ENCODE data around the gene COMMD4. TPM values are rescaled to one million over a fixed set of nuclear protein-coding genes. Genes with fewer than 3 reads are reported as not detected.
"Not testable (repeated sequence)": the region's sequence is repeated elsewhere in the genome, so short reads cannot be mapped to it uniquely, and the experiment has no call there.

The COMMD4 gene
- total and polyA plus RNA-seq, 2 of the 4 experiments (the other 2 are of a cell fraction) = 91.2 to 133 TPM

- no peaks in the 10 kb centered on the region for H3K9me3 ChIP-seq (ENCODE audit: control insufficient read depth, insufficient read depth, low read length)
- ATAC-seq (ENCODE audit: low read depth) (peak; percentile 42; the same call in 1 of the 2 replicates), DNase-seq (no peak)
- no peak overlapping the region for H2BK120ac ChIP-seq (ENCODE audit: low read depth, low read length)
- no peak overlapping the region for H3K18ac ChIP-seq (ENCODE audit: low read depth, low read length)
- no peak overlapping the region for H2AK9ac ChIP-seq (replicated peaks; ENCODE audit: low read depth, low read length, poor library complexity)
- no peak overlapping the region for H3K4ac ChIP-seq (ENCODE audit: low read depth, low read length)
- no peak overlapping the region for H3K9ac ChIP-seq (ENCODE audit: low read depth, low read length)
- no peak overlapping the region for H2AK5ac ChIP-seq (ENCODE audit: low read depth, low read length)
- H3K9me1 ChIP-seq (ENCODE audit: insufficient read depth, low read length) = no peaks in the 10 kb centered on the region
- H3K36me3 ChIP-seq (ENCODE audit: control insufficient read depth, insufficient read depth, low read length) = no peaks in the 10 kb centered on the region
- ChIA-PET POLR2A (ENCODE audit: unreplicated experiment) (no interaction called here), CTCF (no interaction called here)
- H4K5ac ChIP-seq (ENCODE audit: low read depth, low read length) = no peak overlapping the region
- no peak overlapping the region for H3K56ac ChIP-seq (ENCODE audit: extremely low read depth, insufficient read depth, low read length)
- no peak for TF ChIP-seq RAD21 (IDR thresholded peaks at IDR 0.05; ENCODE audit: low read length)
- no peak for TF ChIP-seq CHD1 (IDR thresholded peaks at IDR 0.05; ENCODE audit: low read depth, low read length)
- TF ChIP-seq MAFK (IDR thresholded peaks at IDR 0.05; ENCODE audit: low read depth, low read length) = no peak
- no peak for TF ChIP-seq FOS (IDR thresholded peaks at IDR 0.05; ENCODE audit: low read depth, low read length)
- TF ChIP-seq MAZ (IDR thresholded peaks at IDR 0.05; ENCODE audit: borderline replicate concordance, low read depth, low read length) = no peak
- no peak for TF ChIP-seq CTCF (conservative IDR thresholded peaks at IDR 0.05; ENCODE audit: low read depth, low read length)
- no peak for TF ChIP-seq BHLHE40 (IDR thresholded peaks at IDR 0.05; ENCODE audit: low read depth, low read length)
- BruUV-seq (replicated peaks) = no TSS peak
- H2BK5ac ChIP-seq (ENCODE audit: low read depth, low read length, poor library complexity, severe bottlenecking) = no peak overlapping the region
- no peaks in the 10 kb centered on the region for H3K4me1 ChIP-seq (ENCODE audit: control insufficient read depth, insufficient read depth, low read length)
- no peak overlapping the region for H4K8ac ChIP-seq (ENCODE audit: low read depth in 2 of 2, low read length in 2 of 2)
- no peak overlapping the region for H3K27ac ChIP-seq (ENCODE audit: insufficient read depth, low read length)
- H3K79me1 ChIP-seq (ENCODE audit: low read depth in 1 of 2, low read length in 2 of 2) = no peaks in the 10 kb centered on the region
- intact Hi-C loops (cut with micrococcal nuclease) (loop anchor here (10.0 kb wide), 2 partner anchors 65 to 285 kb away; partner anchors contain the start of gene PPCDC), in situ Hi-C loops (cut with MboI; ENCODE audit: low sequenced_read_pairs) (no loop called here), dilution Hi-C loops (cut with HindIII; ENCODE audit: low sequenced_read_pairs, unreplicated experiment) (no loop called here)
- H3K27me3 ChIP-seq (ENCODE audit: control insufficient read depth, insufficient read depth, low read length) = peaks cover 50% of the 10 kb centered on the region
- H3K4me2 ChIP-seq (ENCODE audit: low read depth, low read length) = no peak overlapping the region
- no peak overlapping the region for H3K23ac ChIP-seq (ENCODE audit: low read depth, low read length)
- H4K20me1 ChIP-seq (ENCODE audit: insufficient read depth, low read length) = no peaks in the 10 kb centered on the region
- no peak overlapping the region for H2AFZ ChIP-seq (replicated peaks; ENCODE audit: low read length, poor library complexity)
- no peak overlapping the region for H2BK15ac ChIP-seq (ENCODE audit: low read depth, low read length)
- no peak overlapping the region for H3K14ac ChIP-seq (replicated peaks; ENCODE audit: low read depth, low read length)
- no peak overlapping the region for H4K91ac ChIP-seq (ENCODE audit: insufficient read depth, low read depth, low read length)
- H2BK20ac ChIP-seq (ENCODE audit: low read depth, low read length) = no peak overlapping the region
- H3K4me3 ChIP-seq (ENCODE audit: insufficient read depth, low read depth, low read length) = no peak overlapping the region
Observed at GRCh38 chr15:75309711-75310110, 26.2 kb upstream of the COMMD4 start.

DNA sequence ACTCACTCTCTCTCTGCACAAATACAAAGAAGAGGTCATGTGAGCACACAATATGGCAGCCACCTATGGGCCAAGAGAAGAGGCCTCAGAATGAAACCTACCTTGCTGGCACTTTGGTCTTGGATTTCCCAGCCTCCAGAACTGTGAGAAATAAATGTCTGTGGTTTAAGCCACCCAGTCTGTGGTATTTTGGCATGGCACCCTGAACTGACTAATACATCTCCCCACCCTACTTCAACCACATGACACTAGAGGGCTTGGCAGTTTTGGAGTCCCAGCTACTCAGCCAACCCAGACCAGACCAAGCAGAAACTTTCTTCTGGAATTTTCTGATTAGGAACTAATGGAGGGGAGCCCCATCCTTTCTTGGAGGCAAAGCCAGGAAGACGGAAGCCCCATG lies 23.3 kb upstream of the COMMD4 start:
- H2AFZ ChIP-seq (replicated peaks; ENCODE audit: low read length, poor library complexity); H4K8ac ChIP-seq (ENCODE audit: low read depth in 2 of 2, low read length in 2 of 2); H3K27ac ChIP-seq (ENCODE audit: insufficient read depth, low read length); H3K4me3 ChIP-seq (ENCODE audit: insufficient read depth, low read depth, low read length); POLR2A ChIA-PET (ENCODE audit: unreplicated experiment); DNase-seq; H3K9ac ChIP-seq (ENCODE audit: low read depth, low read length); H2AK5ac ChIP-seq (ENCODE audit: low read depth, low read length); H3K4me1 ChIP-seq (ENCODE audit: control insufficient read depth, insufficient read depth, low read length); H3K56ac ChIP-seq (ENCODE audit: extremely low read depth, insufficient read depth, low read length); in situ Hi-C loops (cut with MboI; ENCODE audit: low sequenced_read_pairs); ATAC-seq (ENCODE audit: low read depth); H3K9me1 ChIP-seq (ENCODE audit: insufficient read depth, low read length); H4K5ac ChIP-seq (ENCODE audit: low read depth, low read length); H3K9me3 ChIP-seq (ENCODE audit: control insufficient read depth, insufficient read depth, low read length); H3K36me3 ChIP-seq (ENCODE audit: control insufficient read depth, insufficient read depth, low read length); H4K91ac ChIP-seq (ENCODE audit: insufficient read depth, low read depth, low read length); H3K4ac ChIP-seq (ENCODE audit: low read depth, low read length); H4K20me1 ChIP-seq (ENCODE audit: insufficient read depth, low read length); dilution Hi-C loops (cut with HindIII; ENCODE audit: low sequenced_read_pairs, unreplicated experiment); intact Hi-C loops (cut with micrococcal nuclease); H3K14ac ChIP-seq (replicated peaks; ENCODE audit: low read depth, low read length); H3K4me2 ChIP-seq (ENCODE audit: low read depth, low read length); BruUV-seq (replicated peaks); CTCF ChIA-PET; H2BK5ac ChIP-seq (ENCODE audit: low read depth, low read length, poor library complexity, severe bottlenecking); H2BK15ac ChIP-seq (ENCODE audit: low read depth, low read length); H3K18ac ChIP-seq (ENCODE audit: low read depth, low read length); H2BK20ac ChIP-seq (ENCODE audit: low read depth, low read length); H3K79me1 ChIP-seq (ENCODE audit: low read depth in 1 of 2, low read length in 2 of 2); H2BK120ac ChIP-seq (ENCODE audit: low read depth, low read length); H3K23ac ChIP-seq (ENCODE audit: low read depth, low read length); H2AK9ac ChIP-seq (replicated peaks; ENCODE audit: low read depth, low read length, poor library complexity): not testable (repeated sequence)
- WGBS, 2 experiments (ENCODE audit: extremely low coverage in 2 of 2, insufficient read length in 1 of 2) = no CpG with 5 or more reads among the region's 1 CpG
- H3K27me3 ChIP-seq (ENCODE audit: control insufficient read depth, insufficient read depth, low read length) = peaks cover 44% of the 10 kb centered on the region

All from IMR-90 (cell line).